ENCODE measurements around the gene SIDT2.

The SIDT2 gene

DNA sequence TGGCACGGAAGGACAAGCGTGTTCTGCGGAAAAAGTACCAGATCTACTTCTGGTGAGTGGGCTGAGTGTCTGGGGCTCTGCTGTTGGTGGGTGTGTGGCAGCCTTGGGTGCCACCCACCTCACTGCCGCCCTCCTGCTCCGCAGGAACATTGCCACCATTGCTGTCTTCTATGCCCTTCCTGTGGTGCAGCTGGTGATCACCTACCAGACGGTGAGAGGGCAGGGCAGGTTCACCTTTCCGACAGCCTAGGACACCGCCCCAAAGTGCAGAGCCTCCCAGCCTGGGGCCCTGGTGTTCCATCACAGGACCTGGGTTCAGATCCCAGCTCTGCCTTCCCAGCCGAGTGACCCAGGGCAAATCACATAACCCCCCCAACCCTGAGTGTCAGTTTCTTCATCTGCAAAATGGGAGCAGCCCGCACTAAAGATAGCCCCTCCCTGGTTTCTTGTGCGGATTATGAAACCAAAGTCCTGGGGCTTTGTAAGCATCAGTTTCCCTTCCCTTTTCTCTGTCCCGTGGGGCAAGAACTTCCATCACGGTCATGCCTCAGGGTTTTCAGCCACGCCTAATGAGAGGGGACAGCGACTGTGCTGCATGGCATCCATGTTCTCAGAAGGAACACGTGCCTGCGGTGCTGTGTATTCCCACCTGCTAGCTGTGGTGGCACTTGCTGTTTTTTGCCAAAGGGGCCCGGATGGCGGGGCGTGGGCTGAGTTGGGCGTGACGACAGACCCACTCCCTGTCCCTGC, 10.8 kb downstream of the SIDT2 start:
- DNase-seq (ENCODE audit: low read depth): no peak

DNA sequence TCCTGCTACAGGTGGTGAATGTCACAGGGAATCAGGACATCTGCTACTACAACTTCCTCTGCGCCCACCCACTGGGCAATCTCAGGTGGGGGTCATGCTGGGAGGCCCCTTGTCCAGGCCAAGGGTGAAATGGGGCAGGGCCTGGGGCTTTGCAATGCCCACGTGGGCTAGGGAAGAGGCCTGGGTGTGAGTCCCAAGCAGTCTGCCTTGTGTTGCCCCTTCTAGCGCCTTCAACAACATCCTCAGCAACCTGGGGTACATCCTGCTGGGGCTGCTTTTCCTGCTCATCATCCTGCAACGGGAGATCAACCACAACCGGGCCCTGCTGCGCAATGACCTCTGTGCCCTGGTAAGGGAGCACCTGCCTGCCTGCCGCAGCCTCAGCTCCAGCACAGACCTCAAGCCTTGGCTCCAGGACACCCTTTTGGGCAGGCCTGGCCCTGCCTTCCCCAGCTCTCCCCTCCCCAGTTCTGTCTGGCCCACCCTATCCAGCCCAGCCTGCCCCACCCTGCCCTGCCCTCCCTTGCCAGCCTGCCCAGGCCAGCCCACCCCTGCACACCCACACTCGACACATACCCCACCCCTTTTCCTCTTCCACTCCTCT, 11.5 kb downstream of the SIDT2 start:
- no peak for DNase-seq (ENCODE audit: low read depth)

DNA sequence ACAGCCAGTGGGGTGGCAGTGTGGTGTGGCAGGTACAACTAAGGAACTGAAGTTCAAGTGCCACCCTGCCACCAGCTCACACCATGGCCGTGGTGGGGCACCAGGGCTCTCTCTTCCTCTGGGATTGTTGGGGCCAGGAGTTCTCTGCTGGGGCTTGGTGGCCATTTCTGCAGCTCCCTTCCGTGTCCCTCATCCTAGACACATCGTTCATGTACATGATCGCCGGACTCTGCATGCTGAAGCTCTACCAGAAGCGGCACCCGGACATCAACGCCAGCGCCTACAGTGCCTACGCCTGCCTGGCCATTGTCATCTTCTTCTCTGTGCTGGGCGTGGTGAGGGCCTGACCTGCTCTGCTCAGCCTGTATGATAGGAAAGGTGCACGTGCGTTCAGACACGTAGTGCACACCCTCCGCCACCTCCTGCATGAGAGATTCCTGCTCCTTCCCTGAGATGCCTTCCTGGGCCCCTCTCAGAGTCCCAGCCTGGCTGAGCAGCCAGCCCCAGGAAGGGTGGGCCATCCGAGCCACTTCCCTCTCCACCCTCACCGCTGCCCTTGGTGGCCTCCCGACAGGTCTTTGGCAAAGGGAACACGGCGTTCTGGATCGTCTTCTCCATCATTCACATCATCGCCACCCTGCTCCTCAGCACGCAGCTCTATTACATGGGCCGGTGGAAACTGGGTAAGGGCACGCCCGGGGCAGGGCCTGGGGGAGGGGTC, 13.3 kb downstream of the SIDT2 start:
- no peak for DNase-seq (ENCODE audit: low read depth)

DNA sequence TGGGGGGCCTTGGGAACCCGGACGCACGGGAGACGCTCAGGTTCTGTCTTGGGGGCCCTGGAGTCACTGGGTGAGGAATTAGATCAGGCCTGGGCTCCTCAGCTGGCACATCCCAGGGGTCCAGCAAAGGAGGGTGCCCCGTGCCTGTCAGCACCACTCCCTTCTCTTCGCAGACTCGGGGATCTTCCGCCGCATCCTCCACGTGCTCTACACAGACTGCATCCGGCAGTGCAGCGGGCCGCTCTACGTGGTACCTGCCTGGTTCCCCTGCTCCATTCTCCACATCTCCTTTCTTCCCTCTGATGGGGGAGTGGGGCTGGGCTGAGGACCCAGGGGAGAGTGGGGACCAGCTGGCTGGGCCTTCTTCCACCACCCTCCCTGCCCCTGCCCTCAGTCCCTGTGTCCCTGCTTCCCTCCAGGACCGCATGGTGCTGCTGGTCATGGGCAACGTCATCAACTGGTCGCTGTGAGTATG, 13.9 kb downstream of the SIDT2 start:
- DNase-seq (ENCODE audit: low read depth): no peak

DNA sequence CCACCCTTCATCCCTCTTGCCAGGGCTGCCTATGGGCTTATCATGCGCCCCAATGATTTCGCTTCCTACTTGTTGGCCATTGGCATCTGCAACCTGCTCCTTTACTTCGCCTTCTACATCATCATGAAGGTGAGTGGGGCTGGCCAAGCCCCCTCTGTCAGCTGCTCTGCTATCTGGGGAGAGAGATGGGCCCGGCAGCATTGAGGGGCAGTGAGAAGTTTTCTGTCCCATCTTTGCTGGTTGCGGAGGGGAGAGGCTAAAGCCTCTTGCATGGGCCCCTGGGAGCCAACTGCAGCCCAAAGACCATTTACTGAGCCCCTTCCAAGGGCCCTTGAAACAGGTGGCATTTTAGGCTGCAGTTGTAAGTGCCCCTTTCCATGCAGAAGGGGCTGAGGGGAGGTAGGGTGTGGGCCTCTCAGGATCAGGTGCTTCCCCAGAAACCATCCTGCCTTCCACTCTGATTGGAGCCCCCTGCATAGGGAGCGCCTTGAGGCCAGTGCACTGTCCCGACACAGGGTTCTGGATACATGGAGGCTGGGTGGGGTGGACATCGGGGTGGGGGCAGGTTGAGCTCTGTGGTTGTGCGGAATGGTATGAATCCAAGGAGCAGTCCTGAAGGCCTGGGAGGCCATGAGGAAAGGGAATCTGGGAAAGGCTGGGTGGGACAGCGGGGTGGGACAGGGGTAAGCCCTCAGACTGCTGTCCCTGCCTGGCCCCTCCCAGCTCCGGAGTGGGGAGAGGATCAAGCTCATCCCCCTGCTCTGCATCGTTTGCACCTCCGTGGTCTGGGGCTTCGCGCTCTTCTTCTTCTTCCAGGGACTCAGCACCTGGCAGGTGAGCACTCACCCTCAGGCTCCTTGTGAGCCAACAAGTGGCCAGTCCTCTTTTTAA, 14.8 kb downstream of the SIDT2 start:
- no peak for DNase-seq (ENCODE audit: low read depth)

DNA sequence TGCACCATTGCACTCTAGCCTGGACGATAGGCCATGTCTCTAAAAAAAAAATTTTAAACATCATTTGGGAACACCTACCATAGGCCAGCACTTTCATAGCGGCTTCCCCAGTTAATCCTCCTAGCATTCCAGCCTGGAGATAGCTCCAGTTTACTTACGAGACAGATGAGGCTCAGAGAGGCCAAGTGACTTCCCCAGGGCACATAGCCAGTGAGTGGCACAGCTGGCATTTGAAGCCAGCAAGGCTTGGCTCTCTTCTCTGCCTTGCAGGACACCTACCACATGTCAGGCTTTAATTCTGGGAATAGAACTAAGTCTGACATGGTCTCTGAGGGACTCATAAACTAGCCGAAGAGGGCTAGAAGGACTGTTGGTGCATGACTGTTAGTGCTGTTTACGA, 15.7 kb downstream of the SIDT2 start:
- no peak for DNase-seq (ENCODE audit: low read depth)

DNA sequence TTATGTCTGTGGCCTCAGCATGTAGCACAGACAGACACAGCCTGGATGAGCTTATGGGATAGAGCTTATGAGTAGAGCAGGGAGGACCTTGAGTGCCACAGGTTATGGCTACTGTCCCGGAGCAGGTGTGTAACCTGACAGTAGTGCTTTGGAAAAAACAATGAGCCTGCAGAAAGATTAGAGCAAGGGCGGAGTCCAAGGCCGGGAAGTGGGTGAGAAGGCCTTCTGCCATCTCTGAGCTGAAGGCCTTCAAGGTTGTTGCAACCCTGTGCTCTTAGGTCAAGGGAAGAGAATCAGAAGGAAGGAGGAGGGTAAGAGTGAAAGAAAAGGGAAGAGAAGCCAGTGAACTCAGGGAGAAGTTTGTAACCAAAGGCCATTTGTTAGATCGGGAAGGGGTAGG, 16.7 kb downstream of the SIDT2 start:
- DNase-seq (ENCODE audit: low read depth): no peak

DNA sequence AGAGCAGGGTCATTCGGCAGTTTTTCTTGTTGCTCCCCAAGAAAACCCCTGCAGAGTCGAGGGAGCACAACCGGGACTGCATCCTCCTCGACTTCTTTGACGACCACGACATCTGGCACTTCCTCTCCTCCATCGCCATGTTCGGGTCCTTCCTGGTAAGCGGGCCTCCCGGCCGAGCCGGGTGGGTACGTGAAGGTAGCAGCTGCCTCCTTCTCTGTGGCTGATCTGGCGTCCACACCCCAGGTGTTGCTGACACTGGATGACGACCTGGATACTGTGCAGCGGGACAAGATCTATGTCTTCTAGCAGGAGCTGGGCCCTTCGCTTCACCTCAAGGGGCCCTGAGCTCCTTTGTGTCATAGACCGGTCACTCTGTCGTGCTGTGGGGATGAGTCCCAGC, 17.2 kb downstream of the SIDT2 start:
- DNase-seq (ENCODE audit: low read depth): no peak

DNA sequence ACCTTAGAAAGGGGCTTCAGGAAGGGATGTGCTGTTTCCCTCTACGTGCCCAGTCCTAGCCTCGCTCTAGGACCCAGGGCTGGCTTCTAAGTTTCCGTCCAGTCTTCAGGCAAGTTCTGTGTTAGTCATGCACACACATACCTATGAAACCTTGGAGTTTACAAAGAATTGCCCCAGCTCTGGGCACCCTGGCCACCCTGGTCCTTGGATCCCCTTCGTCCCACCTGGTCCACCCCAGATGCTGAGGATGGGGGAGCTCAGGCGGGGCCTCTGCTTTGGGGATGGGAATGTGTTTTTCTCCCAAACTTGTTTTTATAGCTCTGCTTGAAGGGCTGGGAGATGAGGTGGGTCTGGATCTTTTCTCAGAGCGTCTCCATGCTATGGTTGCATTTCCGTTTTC, 18.5 kb downstream of the SIDT2 start:
- DNase-seq (ENCODE audit: low read depth): no peak

DNA sequence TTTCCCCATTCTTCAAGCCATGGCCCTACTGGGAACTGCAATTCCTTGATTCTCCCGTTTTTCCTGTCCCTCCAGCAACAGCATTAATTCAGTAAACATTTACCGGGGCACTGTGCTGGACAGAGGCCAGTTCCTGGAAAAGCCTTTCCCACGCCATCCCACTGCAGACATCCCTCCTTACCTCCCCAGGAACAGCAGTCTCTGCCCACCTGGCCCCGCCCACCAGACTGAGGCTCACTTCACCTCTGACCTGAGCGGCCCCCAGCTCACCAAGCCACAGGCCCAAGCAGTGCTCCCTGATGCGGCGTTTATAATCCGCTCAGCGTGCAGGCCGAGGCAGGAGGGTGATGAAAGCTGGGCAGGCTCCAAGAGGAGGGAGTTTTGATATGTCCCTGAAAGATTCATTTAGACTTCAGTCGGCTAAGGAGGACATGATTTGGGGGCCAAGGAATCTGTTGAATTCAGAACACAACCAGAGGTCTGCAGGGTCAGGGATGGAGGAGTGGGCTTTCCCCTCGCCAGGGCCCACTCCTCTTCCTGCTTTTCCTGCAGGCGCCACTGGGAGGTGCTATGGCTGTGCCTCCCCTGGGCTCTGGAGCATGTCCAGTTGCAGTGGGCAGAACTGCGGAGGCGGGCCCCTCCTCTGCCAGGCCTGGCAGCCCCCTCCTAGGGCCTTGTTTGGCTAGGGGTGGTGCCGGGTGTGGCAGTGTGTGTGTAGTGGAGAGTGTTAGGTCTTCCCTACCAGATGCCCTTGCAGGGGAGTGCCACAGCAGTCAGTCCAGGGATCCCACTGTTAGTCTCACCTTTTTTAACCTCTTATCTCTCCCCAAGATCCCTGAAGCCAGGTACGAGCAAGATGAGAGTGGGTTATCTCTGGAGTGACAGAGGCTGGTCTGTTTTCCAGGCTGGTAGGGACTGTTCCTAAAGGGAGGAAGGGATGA, 19.2 kb downstream of the SIDT2 start:
- no peak for DNase-seq (ENCODE audit: low read depth)

DNA sequence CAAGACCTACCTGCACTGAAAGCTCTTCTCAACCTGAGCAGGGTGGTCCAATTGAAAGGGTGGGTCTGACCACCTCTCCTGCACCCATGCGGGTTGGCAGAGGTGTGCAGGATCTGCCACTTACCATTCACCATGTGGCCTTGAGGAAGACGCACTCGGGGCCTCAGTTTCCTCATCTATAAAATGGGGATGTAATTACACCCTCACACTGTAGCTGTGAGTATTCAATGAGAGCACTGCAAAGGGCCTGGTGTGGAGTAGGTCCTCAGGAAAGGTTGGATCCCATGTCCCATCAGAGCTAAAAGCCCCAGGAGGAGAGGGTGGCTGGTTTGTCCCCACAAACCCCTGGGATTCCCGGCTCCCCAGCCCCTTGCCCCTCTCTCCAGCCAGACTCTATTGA, 20.1 kb downstream of the SIDT2 start:
- DNase-seq (ENCODE audit: low read depth): no peak

DNA sequence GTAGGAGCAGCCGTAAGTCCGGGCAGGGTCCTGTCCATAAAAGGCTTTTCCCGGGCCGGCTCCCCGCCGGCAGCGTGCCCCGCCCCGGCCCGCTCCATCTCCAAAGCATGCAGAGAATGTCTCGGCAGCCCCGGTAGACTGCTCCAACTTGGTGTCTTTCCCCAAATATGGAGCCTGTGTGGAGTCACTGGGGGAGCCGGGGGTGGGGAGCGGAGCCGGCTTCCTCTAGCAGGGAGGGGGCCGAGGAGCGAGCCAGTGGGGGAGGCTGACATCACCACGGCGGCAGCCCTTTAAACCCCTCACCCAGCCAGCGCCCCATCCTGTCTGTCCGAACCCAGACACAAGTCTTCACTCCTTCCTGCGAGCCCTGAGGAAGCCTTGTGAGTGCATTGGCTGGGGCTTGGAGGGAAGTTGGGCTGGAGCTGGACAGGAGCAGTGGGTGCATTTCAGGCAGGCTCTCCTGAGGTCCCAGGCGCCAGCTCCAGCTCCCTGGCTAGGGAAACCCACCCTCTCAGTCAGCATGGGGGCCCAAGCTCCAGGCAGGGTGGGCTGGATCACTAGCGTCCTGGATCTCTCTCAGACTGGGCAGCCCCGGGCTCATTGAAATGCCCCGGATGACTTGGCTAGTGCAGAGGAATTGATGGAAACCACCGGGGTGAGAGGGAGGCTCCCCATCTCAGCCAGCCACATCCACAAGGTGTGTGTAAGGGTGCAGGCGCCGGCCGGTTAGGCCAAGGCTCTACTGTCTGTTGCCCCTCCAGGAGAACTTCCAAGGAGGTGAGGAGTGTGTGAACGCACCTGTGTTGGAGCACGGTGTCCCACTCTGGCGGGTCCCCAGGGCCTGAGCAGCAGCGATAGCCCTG, 20.7 kb downstream of the SIDT2 start, which contains the start of gene TAGLN:
TSS of gene TAGLN (plus strand) at position 318 of the 863 bp plus-strand sequence. CDS start 3,644 bp downstream, outside the sequence.
- no peak for DNase-seq (ENCODE audit: low read depth)

DNA sequence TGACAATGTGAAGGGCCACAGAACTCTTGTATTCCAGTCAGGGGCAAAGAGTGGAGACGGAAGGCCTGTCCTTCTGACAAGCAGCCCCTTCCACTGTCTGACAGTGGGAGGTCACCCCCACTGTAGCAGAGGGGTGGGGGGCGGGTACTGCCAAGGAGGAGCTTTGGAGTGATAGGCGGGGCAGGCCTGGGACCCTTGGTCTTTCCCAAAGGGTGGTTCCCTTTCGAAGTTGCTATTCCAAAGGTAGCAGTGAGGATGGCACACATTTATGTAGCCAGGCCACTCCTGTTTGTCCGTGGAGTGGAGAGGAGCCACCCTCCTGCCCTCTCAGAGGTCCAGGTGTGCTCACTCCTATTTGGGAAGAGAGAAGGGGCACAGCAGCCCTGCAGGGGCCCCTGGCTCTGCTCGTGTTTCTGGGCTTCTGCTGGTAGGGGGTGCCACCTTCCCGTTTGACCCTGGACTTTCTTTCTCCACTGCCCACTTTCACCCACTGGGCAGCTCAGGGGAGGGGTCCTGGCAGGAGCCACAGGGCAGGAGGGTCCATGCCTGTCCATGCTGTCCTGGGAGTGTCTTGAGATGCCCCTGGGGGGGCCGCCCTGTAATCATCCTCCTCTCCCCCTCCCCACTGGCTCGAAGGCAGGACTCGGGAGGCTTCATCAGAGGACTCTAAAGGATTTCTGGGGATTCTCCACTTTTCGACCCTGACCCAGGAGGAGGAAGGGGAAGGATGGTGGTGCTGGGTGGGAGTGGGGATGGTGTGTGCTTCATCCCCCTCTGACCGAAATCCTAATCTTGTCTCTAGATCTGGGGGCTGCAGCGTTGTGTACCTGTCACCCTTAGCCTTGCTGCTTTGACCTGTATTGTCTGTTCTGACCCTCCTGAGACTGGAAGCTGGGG, 21.6 kb downstream of the SIDT2 start:
- DNase-seq (ENCODE audit: low read depth): no peak

DNA sequence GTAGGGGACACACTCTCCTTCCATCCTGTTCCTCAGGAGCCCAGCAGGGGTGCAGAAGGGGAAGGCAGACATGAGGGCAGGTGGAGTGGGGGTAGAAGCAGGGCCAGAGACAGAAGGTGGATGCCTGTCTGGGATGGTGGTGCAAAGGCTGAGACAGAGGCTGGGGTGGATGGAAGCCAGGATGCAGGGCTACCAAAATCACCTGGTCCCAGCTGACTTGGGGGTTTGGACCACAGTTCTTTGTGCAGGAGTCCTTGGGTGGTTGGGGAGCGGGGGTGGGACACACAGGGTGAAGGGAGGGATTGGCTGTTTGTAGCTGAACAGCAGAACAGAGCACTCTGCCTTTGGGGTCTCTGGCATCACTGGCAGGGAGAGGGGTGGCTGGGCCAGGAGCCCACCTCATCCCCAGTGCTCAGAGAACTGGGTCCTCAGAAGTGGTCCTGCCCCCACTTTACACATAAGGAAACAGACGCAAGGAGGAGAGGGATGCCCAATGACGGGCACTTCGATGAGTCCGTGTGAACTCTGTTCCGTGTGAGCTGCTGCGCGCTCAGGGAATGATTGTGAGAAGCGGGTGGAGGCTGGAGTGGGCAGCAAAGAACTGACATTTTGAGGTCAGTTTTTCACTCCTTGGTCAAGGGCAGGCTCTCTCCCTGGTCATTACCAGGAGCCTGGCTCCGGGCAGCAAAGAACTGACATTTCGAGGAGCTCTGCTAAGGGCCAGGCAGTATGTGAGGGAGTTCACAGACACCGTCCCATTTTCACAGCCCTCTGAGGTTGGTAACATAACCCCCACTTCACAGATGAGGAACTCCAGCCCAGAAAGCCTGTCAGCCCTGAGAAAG, 22.5 kb downstream of the SIDT2 start:
- DNase-seq (ENCODE audit: low read depth): no peak

DNA sequence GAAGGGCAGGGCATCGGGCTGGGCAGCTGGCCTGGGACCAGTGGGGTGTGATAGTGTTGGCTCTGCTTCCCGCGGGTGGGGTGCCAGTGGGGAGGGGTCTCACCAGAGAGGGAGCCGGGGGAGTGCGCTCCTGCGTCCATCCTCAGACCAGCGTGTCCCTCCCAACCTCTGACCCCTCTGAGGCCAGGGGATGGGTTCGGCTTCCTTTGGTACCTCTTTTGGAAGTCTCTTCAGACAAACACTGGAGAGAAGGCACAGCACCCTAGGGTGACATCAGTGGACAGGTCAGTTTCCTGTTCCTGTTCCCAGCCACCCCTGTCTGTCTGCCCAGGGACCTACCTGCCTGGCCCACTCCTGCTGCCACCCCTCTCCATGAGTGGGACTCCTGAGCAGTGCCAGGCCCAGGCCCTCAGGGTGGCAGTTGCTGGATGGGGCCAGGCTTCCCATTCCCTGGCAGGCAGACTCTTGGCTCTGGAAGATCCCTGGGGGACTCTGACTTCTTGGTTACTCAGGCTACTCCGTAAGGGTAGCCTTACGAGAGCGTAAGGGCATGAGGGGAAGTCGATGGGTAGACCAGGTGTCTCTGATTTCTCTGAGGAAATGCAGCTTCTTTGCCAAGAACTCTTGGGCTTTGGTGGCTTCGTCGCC, 23.2 kb downstream of the SIDT2 start:
- no peak for DNase-seq (ENCODE audit: low read depth)

DNA sequence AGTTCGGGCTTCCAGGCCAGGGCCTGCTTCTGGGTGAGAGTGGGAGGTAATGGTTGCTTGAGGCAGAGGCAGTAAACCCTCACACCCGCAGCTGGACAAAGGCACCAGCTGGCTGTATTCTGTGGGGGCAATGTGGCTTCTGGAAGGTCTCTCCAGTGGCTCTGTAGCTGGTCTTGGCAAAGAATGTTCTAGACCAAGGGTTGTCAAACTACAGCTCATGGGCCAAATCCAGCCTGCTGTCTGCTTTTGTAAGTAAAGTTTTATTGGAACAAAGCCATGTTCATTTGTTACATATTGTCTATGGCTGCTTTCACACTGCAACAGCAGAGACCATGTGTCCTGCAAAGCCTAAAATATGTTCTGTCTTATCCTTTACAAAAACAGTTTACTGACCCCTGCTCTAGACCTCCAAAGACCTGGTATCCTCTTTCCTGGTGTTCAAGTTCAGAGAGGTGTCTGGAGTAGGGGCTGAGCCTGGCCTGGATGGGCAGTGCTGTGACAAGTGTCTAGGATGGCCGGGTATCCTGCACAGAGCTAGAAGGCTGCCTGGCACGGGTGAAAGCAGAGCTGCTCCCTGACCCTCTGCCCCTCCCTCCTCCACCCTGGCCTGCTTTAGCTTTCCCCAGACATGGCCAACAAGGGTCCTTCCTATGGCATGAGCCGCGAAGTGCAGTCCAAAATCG, 24.0 kb downstream of the SIDT2 start:
- DNase-seq (ENCODE audit: low read depth): no peak

DNA sequence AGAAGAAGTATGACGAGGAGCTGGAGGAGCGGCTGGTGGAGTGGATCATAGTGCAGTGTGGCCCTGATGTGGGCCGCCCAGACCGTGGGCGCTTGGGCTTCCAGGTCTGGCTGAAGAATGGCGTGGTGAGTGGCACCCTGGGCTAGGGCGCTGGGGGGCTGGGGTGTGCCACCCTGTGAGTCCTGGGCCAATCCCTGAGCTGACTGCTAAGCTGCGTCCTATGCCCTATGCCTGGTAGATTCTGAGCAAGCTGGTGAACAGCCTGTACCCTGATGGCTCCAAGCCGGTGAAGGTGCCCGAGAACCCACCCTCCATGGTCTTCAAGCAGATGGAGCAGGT, 24.5 kb downstream of the SIDT2 start:
- no peak for DNase-seq (ENCODE audit: low read depth)
